Stimulated activated CD4-positive, alpha-beta T cell treated with anti-CD3 and anti-CD28 coated beads, TNF-alpha, amount 100 ng/mL, for 4 hours (primary cell): ENCODE measurements around the gene P2RX3.
"Not testable (repeated sequence)": the region's sequence is repeated elsewhere in the genome, so short reads cannot be mapped to it uniquely, and the experiment has no call there.

Experiments used
- DNase-seq, 3 experiments: peaks; one replicate each; pipeline ENCODE4 v3.0.0-alpha.2; 2020; ENCODE audit warnings: low read depth in 3 of 3

Gene P2RX3

DNA sequence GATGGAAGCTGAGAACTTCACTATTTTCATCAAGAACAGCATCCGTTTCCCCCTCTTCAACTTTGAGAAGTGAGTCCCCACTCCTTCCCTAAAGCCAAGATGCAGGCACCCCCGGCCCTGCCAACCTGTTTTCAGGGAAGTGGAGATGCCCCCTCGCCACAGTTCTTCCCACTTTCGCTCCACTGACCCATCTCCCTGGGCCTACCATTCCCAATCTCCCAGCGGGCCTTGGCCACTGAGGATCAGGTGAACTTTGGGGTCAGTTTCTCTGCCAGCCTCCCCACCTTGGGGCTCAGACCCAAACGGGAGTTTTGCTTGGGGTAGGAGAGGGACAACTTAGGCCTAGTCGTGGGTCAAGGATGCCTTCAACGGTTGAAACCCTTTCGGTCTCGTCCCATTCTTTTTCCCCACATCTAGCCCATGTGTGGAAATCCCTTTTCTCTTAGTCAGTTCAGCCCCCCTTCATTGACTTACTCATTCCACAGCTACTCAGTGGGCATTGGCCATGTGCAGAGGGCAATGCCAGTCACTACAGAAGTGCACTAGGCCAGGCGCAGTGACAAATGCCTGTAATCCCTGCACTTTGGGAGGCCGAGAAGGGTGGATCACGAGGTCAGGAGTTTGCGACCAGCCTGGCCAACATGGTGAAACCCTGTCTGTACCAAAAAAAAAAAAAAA is 10.6 kb downstream of the P2RX3 start:
- DNase-seq = no peak

DNA sequence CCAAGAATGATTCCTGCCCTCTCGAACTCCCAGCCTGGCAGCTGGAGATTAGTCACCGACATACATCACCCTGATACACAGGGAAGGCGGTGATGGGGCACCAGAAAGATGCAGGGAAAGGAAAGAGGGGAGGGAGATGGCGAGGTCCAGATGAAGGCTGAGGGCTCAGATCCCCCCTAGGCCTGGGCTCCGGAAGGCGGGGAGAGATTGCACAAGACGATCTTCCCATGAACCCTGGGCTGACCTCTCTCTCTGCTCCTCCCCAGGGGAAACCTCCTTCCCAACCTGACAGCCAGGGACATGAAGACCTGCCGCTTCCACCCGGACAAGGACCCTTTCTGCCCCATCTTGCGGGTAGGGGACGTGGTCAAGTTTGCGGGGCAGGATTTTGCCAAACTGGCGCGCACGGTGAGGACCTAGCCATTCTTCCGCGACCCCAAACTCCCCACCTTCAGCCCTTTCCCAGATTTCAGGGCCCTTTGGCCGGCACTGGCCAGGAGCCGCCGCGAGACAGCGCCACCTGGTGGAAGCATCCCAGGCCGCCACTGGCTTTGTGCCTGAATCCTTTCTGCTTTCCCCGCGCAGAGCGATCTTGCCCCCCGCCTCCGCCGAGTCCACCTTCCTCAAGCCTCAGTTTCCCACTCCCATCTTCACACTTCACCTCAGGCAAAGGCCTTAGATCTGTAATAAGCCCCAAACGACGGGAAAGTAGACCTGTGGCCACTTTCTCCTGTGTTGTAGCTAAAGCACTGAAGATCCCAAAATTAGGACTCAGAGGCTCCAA is 11.5 kb downstream of the P2RX3 start:
- DNase-seq = peak; percentile 25 to 45 (median 30)

DNA sequence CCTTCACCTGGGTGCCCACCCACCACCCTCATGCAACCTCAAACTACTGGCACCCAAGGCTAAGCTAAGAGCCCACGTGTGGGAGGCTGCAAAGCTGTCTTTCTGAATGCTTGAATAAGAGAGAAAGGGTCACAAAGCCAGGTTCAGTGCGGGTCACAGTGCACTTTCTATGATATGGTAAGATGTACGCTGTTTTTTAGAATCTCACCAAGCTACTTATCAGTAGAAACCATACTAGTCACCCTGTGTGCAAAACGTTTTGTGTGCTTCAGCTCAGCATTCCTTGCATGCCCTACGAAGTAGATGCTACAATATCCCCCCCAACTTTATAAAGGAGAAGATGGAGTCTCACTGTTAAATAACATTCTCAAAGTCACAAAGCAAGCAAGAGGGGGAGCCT is 14.9 kb downstream of the P2RX3 start:
- no peak for DNase-seq

DNA sequence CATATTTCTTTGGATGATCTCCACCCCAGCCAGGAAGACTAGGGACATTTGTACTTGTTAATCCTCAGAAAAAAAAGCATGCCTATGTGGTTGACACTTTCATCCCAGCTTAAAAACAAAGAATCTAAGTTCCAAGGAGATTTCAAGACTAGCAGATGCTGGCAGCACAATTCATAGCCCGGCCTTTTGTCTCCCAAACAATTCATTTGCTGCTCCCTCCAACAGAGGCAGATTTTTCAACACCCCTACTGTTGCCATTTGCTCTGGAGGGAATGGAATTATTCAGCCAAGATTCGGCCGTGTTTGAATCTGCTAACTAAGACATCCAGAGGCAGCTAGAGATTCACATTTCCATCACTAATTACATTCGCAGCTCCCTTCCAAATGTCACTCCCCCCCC is 15.3 kb downstream of the P2RX3 start:
- DNase-seq = no peak

DNA sequence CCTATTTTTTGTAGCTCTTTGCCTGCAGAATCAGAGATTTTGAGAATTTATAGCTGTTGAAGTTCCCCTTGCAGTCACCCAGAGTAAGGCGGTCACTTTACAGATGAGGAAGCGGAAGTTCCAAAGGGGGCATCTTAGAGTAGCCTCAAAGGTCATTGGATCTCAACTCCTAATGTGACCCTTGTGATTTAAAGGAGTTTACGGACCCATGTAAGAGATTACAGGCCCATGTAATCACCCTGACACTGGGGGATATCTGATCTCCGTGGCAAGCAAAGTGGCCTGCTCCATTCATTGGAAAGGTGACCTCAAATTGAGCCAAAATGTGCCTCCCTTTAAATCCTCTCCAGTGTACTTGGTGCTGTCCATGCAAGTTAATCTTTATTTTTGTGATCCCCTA is 15.7 kb downstream of the P2RX3 start:
- no peak for DNase-seq

DNA sequence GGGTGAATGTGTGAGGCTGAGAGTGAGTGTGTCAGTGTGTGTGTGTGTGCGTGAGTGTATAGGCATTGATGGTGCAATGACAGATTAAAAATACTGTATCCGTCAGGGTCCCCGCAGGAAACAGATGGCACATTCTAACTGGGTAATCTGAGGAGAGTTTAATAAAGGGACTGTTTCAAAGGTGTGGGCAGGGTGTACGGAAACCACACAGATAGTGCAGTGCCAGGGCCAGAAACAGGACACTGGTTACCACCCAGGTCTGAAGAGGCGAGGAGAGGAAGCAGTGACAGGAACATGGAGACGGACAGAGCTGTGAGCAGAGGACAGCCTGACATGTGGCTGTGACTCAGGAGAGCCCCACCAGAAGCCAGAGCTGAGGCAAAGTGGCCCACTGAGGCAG is 16.5 kb downstream of the P2RX3 start:
- DNase-seq = no peak

DNA sequence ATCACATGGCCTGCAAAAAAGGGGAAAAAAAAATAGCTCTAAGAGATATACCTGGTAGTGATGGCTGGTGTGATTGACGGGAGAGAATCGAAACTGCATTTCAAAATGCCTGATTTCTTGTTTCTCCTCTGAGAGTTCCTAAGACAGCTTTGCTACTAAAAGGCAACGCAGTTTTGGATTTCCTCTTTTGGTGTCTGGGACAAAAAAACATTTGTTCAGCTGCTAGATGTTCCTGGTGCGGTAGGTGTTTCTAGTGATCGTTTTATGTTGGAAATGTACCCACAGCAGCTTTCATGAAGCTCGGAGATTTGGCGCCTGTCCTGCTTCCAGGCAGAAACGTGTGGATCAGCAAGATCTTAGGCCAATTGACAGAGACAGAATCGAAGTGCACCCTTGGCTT is 18.1 kb downstream of the P2RX3 start:
- no peak for DNase-seq

DNA sequence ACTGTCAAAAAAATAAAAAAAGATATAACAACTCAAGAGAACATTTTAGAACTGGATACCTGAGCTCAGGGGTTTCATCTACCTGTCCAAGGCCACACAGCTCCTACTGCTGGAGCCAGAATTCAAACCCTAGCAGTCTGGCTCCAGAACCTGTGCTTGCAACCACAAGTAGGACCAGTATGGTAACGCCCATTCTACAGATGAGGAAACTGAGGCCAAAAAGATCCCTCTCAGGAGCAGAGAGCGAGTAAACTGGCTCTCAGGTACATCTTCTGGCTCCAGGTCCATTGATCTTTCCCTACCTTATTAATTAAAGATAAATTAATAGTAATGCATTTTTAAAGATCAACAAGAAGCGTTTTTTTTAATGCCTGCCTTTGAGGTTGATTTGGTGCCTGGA is 19.2 kb downstream of the P2RX3 start:
- no peak for DNase-seq

DNA sequence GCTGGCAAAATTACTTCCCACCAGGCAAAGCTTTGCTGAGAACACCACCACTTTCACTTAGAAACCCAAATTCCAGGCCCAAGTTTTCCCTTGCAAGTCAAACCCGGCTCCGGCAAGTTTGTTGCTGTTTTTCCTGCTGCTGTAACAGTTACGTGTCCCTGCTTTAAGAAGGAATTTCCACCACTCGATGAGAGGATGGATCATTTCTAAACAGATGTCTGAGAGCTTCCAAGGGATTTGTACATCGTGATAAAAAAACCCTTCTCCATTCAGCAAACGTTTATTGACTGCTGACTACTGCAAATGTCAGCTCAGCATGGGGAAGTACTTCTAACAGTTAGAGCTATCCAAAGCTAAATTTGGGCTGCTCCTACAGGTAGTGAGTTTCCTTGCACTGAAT is 19.7 kb downstream of the P2RX3 start:
- DNase-seq = no peak

DNA sequence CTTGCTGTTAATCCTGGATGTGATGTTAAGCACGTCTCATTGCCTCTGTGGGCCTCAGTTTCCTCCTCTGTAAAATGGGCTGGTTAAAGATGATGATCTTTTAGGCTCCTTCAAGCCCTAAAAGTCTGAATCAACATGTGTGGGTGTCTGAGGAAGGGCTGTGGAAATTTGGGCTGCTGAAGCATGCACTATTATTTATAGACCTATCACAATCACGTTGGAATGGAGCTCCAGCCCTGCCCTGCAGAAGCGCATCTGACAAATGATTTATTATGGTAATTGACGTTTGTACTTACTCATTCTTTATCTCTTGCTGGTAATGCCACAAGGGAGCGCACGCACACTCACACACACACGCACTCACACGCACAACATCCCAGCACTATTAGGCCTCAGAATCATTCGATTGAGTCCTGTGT is 20.4 kb downstream of the P2RX3 start:
- DNase-seq = no peak

DNA sequence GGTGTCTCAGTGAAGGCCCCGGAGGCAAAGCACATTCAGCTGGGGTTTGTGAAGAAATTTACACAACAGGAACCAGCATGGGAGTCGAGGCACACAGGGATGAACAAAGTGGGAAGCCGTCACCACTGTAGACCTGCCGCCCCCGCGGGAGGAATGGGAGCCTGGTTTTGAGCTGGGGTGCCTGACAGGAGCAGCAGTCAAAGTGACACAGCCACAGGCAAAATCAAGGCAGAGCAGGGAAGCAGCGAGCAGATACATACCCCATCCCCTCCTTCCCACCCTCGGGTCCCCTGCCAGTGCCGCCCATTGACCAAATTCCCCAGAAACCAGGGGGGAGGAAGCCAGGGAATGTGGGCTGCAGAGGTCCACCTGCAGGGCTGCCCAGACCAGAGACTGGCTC is 20.8 kb downstream of the P2RX3 start:
- DNase-seq = no peak

DNA sequence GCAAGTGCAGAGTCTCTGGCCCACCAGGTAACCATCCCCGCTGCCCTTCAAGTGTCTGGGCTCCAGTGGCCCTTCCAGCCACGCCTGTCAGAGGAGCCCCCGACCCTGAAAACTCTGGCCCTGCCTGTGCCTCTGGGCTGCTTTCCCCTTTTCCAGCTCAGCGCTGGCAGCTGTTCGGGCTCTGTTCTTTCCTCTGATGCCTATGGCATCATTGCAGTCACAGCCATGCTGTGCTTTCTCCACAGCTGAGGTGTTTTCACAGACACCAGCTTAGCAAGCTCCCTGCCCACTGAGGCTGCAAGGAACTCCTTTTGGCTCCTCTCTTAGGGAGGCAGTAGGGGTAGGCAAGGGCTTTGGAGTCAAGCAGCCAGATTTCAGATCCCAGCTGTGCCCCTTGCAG is 21.2 kb downstream of the P2RX3 start:
- no peak for DNase-seq

DNA sequence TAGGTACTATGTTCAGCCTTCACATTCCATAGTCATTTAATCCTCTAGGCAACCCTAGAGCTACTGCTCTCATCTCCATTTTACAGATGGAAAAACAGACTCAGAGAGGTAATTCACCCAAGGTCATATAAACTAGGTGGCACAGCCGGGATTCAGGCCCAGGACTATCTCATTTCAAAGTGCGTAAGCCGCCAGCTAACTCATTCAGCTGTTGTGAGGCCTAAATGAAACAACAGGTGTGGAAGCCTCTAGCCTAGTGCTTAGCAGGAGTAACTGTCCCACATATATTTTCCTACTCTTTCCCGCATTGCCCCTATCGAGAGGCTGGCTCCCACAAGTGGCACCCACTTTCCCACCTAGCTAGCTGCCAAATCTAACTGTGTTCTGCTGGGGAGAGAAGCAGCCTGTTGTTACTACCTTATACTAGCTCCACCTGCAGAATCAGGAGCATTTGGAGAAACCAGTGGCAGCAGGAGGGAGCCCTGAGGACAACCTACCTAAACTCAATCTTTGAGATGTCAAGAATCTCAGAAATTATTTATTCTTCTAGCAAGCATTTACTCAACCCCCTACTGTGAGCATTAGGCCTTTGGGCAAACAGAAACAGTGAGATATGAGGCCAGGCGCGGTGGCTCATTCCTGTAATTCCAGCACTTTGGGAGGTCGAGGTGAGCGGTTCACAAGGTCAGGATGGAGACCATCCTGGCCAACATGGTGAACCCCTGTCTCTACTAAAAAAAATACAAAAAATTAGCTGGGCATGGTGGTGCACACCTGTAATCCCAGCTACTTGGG is 21.9 kb downstream of the P2RX3 start:
- no peak for DNase-seq

DNA sequence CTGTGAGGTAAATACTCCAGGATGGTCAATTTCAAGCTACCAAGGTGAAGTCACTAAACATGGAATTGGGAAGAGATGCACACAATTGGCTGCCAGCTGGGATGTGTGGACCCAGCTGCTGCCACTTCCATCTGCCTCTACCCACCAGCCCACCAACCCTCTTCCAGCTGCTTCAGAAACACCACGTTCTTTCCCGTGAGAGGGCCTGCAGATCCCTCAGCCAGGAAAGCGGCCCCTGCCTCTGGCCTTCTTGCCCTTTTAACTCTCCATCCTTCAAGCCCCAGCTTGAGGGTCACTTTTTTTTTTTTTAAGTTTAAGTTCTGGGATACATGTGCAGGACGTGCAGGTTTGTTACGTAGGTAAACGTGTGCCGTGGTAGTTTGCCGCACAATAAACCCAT is 22.8 kb downstream of the P2RX3 start:
- DNase-seq = no peak

DNA sequence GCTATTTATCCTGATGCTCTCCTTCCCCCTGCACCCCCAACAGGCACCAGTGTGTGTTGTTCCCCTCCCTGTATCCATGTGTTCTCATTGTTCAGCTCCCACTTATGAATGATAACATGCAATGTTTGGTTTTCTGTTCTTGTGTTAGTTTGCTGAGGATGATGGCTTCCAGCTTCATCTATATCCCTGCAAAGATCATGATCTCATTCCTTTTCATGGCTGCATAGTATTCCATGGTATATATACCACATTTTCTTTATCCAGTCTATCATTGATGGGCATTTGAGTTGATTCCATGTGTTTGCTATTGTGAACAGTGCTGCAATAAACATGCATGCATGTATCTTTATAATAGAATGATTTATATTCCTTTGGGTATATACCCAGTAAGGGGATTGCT is 23.3 kb downstream of the P2RX3 start:
- DNase-seq = not testable (repeated sequence)

DNA sequence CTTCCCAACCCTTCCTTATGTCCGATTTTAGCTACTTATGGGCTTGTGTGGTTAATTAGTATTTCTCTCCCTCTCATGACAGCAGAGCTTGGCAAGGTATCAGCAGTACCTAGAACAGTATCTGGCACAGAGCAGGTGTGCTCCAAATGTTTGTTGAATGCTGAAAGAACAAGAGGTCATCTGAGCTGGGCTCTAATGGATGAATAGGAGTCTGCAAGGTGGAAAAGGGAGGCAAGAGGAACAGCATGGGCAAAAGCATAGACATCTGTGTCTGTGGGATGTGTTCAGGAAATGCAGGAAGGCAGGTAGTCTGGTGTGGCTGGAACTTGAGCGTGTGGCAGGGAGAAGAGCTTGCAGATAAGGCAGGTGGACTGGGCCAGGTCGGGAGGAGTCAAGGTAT is 23.8 kb downstream of the P2RX3 start:
- DNase-seq = no peak

DNA sequence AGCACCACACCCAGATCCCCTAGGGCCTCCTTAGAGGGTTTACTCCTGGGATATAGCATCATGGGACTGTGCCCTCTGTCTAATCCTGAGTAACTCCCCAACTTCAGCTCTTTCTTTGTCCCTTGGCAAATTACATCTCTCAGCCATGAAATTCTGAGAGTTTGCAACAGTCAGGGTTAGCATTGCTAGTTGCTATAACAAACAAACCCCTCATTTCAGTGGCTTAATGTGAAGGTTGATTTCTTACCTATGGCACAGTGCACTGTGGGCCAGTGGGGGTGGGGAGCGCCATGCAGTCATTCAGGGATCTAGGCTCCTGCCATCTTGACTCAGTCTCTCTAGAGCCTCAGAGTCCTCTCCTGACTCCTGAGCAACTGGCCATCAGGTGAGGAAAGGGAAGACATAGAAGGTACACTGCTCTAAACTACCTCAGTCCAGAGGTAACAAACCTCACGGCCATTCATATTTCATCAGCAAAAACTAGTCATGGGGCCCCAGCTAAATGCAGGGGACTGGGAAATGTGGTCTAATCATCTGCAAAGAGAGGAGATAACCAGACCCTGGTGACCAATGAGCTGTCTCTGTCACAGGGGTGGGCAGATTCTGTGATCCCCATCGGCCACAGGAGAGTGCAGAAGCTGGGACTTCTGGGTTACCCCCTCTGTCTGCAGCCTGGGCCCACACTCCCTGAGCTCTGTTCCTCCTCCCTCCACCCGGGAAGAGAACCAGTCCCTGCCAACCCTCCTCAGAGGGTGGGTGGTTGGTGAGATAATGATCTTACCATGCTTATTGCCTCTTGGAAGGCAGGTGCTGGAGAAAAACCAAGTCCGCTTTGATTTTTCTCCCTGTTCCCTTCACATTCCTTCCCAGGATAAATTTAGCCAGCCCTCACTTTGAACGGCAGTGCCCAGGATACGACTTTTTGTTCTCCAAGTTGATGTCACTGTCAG is 25.3 kb downstream of the P2RX3 start:
- no peak for DNase-seq

DNA sequence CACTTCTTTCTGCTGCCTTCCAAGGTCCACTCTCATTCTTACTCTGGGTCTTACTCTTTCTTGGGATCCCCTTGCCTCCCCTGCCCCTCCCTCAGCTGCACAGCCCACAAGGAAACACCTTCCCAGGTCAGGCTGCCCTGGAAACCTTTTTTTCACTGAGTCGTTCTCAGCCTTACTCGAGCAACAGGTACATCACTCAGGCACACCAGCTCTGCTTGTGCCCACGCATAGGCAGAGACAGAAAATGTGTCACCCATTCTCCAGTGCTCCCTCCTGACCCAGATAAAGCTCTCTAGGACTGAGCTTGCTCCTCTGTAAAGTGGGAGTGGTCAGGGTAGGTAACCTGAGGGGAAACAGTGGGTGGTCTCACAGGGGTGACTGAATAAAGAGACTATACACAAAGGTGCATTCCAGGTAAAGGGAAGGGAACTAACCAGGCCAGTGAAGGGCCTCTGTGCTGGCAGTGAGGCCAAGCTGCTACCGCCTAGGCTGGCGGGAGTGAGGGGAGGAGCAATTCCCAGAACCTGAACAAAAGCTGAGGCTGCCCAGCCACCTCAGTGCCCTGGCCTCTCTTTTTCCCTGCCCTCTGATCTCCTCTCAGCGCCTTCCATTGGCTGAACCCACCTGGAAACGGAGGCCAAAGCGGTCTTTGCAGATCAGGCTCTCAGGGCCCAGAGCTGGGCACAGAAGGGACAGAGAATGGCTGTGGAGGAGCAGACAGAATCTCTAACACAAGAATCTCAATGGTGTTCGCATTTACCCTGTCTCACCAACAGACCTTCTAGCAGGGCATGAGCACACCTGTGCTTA is 26.9 kb downstream of the P2RX3 start:
- DNase-seq = no peak

DNA sequence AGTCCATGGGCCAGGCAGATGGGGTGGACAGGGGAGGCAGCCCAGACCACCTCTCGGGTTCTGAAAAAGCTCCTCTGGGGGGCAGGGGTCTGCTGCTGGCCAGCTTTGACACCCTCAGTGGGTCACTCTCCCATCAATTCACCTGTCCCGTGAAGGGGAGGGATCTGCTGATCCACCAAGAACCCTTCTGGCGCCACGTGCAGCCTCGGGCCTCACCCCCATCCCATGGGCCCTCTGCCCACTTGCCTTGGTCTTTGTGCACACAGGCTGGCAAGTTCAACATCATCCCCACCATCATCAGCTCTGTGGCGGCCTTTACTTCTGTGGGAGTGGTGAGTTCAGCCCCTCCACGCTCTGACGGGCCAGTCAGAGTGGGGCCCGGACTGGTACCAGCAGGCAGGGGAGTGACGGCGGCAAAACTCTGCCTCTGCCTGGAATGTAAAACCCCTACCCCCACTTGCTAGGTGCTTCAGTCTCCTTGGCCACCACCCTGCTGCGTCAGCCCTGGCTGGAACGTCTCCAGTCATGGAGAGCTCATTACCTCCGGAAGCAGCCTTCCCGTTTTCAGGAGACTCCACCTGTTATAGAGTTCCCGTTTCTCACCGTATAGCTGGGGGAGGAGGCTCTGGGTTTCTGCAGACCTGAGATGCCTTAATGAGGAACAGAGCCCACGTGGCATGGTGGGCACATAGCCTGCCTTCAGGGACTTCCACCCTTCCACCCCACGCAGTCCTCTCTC is 30.1 kb downstream of the P2RX3 start:
- no peak for DNase-seq

DNA sequence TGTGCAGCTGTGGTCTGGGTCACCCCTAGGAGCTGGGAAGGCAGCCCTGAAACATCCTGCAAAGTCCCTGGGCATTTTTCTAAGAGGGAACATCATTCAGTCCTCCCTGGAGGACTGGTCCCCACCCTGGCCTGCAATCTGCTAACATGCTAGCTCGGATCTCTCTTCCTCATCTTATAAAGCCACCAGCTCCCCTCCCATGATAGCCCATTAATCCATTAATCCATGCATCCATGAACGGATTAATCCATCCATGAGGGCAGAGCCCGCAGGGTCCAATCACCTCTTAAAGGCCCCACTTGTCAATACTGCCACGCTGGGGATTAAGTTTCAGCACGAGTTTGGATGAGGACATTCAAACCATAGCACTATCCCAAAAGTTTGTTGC is 30.7 kb downstream of the P2RX3 start:
- no peak for DNase-seq
